ENCODE measurements around the gene UNC13B.
"Not testable (repeated sequence)": the region's sequence is repeated elsewhere in the genome, so short reads cannot be mapped to it uniquely, and the experiment has no call there.

Gene UNC13B

GRCh38 chr9:35161713-35162604 is at the start of gene UNC13B:
Gene UNC13B (plus strand): TSS chr9:35162009. CDS start chr9:35162284, 275 bp downstream.
- DNase-seq, result peak; percentile 63

- DNase-seq, result no peak
These were observed 49.4 kb upstream of the UNC13B start for GRCh38 chr9:35112257-35113020.

GRCh38 chr9:35114113-35114839 is 47.5 kb upstream of the UNC13B start:
- DNase-seq, result no peak

GRCh38 chr9:35114840-35115628 is 46.8 kb upstream of the UNC13B start:
- DNase-seq, result no peak

- DNase-seq, result peak; percentile 82
These were observed 45.9 kb upstream of the UNC13B start, which contains the start of gene ATOSB for GRCh38 chr9:35115680-35116538. Gene ATOSB (minus strand): TSS chr9:35115862. CDS start chr9:35108274, 7,588 bp downstream.

- no peak for DNase-seq
These were observed 45.3 kb upstream of the UNC13B start for GRCh38 chr9:35116539-35116897.

GRCh38 chr9:35116898-35117551 is 44.8 kb upstream of the UNC13B start:
- peak; percentile 52 for DNase-seq

- no peak for DNase-seq
These were observed 26.9 kb upstream of the UNC13B start for GRCh38 chr9:35134920-35135319.

GRCh38 chr9:35135988-35136387 is 25.8 kb upstream of the UNC13B start:
- no peak for DNase-seq

- DNase-seq, result no peak
These were observed 24.9 kb upstream of the UNC13B start for GRCh38 chr9:35136866-35137265.

- no peak for DNase-seq
These were observed 21.7 kb upstream of the UNC13B start for GRCh38 chr9:35140093-35140492.

GRCh38 chr9:35142037-35142436 is 19.8 kb upstream of the UNC13B start:
- DNase-seq, result no peak

GRCh38 chr9:35147941-35148563 is 13.8 kb upstream of the UNC13B start:
- not testable (repeated sequence) for DNase-seq

- no peak for DNase-seq
These were observed 8.9 kb upstream of the UNC13B start for GRCh38 chr9:35152926-35153325.

- no peak for DNase-seq
These were observed 5.0 kb upstream of the UNC13B start for GRCh38 chr9:35156781-35157180.

GRCh38 chr9:35157836-35158235 is 4.0 kb upstream of the UNC13B start:
- DNase-seq, result not testable (repeated sequence)

GRCh38 chr9:35158501-35159280 is 3.1 kb upstream of the UNC13B start:
- no peak for DNase-seq

- peak; percentile 11 for DNase-seq
These were observed 951 bp downstream of the UNC13B start for GRCh38 chr9:35162605-35163315.

GRCh38 chr9:35163413-35163812 is 1.6 kb downstream of the UNC13B start:
- DNase-seq, result no peak

Data from NCI-H524 treated with DMSO at 0.1 percent for 48 hours (cell line).